K562 (cell line): ENCODE results near the gene UFC1. TPM values are rescaled to one million over a fixed set of nuclear protein-coding genes. Genes with fewer than 3 reads are reported as not detected.

ENCODE experiments used
- ARNT ChIP-seq, 2 experiments: fragments of 450-650 bp; IDR thresholded peaks; 2 replicates each; pipeline ENCODE4 v1.6.1; 2016; ENCODE audit warnings: mild to moderate bottlenecking in 1 of 2
- BCL6 ChIP-seq: fragments of 250-450 bp; sonication (Bioruptor Pico); IDR thresholded peaks from 2 replicates; pipeline ENCODE4 v1.4.0; 2020
- E2F1 ChIP-seq: sonication (generic); formaldehyde crosslinking; IDR thresholded peaks from 2 replicates; pipeline ENCODE4 v1.8.1; 2023; ENCODE audit warnings: mild to moderate bottlenecking, missing genetic modification reagents, moderate library complexity
- HEY1 ChIP-seq: fragments of 250-450 bp; sonication (Bioruptor Pico); IDR thresholded peaks from 2 replicates; pipeline ENCODE4 v1.5.0; 2020; ENCODE audit warnings: mild to moderate bottlenecking, moderate library complexity, borderline replicate concordance
- HNRNPLL ChIP-seq: fragments of 200-400 bp; formaldehyde crosslinking; IDR thresholded peaks from 2 replicates; pipeline ENCODE4 v1.6.1; 2017; ENCODE audit warnings: low read length, low read depth, mild to moderate bottlenecking; ENCODE audit not compliant: poor library complexity, severe bottlenecking
- KAT7 ChIP-seq: sonication (generic); formaldehyde crosslinking; IDR thresholded peaks from 2 replicates; pipeline ENCODE4 v1.8.0; 2022; ENCODE audit warnings: missing genetic modification reagents, mild to moderate bottlenecking, borderline replicate concordance
- MEF2D ChIP-seq: conservative IDR thresholded peaks from 2 replicates; pipeline ENCODE4 v1.6.1; 2016; ENCODE audit warnings: low read depth, missing genetic modification characterization, missing compliant biosample characterization
- MTA3 ChIP-seq: fragments of 450-650 bp; formaldehyde crosslinking; IDR thresholded peaks from 2 replicates; pipeline ENCODE4 v1.6.1; 2017; ENCODE audit warnings: mild to moderate bottlenecking, borderline replicate concordance
- NFYB ChIP-seq: IDR thresholded peaks from 2 replicates; pipeline ENCODE4 v1.6.1; 2011; ENCODE audit warnings: mild to moderate bottlenecking, moderate library complexity; ENCODE audit not compliant: insufficient read length; ENCODE audit errors: extremely low read depth
- NR2C2 ChIP-seq, 2 experiments: fragments of 200-800 bp in 1 of 2; sonication (Bioruptor generic) in 1 of 2; sonication (generic) in 1 of 2; formaldehyde crosslinking in 1 of 2; IDR thresholded peaks; 2 replicates each; pipeline versions ENCODE4 v1.6.1 to v1.8.0; 2016 to 2022; ENCODE audit warnings: mild to moderate bottlenecking in 1 of 2, missing compliant biosample characterization in 1 of 2, missing genetic modification characterization in 1 of 2, missing genetic modification reagents in 1 of 2
- SMAD3 ChIP-seq: fragments of 450-650 bp; formaldehyde crosslinking; conservative IDR thresholded peaks from 2 replicates; pipeline ENCODE4 v1.4.0; 2020; ENCODE audit warnings: mild to moderate bottlenecking
- SP2 ChIP-seq: IDR thresholded peaks from 2 replicates; pipeline ENCODE4 v1.6.1; 2011; ENCODE audit warnings: mild to moderate bottlenecking, low read depth, low read length, moderate library complexity; ENCODE audit not compliant: poor library complexity, severe bottlenecking; ENCODE audit errors: extremely low read depth
- SRSF3 ChIP-seq: fragments of 200-400 bp; formaldehyde crosslinking; IDR thresholded peaks from 2 replicates; pipeline ENCODE4 v1.6.1; 2016; ENCODE audit warnings: mild to moderate bottlenecking, low read length, moderate library complexity; ENCODE audit not compliant: insufficient read depth
- TAF1 ChIP-seq: IDR thresholded peaks from 2 replicates; pipeline ENCODE4 v1.6.1; 2011; ENCODE audit warnings: mild to moderate bottlenecking, low read length, moderate library complexity; ENCODE audit not compliant: insufficient read depth, control insufficient read depth, severe bottlenecking; ENCODE audit errors: extremely low read depth
- ZBTB26 ChIP-seq: fragments of 450-650 bp; formaldehyde crosslinking; IDR thresholded peaks from 2 replicates; pipeline ENCODE4 v1.4.0; 2022; ENCODE audit warnings: missing genetic modification characterization
- ZNF197 ChIP-seq: fragments of 200-800 bp; sonication (Bioruptor generic); IDR thresholded peaks from 2 replicates; pipeline ENCODE4 v1.6.1; 2016; ENCODE audit warnings: low read depth, missing genetic modification characterization, missing compliant biosample characterization
- ZNF253 ChIP-seq: fragments of 250-450 bp; sonication (Bioruptor Pico); conservative IDR thresholded peaks from 2 replicates; pipeline ENCODE4 v1.6.1; 2021; ENCODE audit warnings: mild to moderate bottlenecking
- ZNF586 ChIP-seq: fragments of 450-650 bp; formaldehyde crosslinking; conservative IDR thresholded peaks from 2 replicates; pipeline ENCODE4 v1.4.0; 2020; ENCODE audit warnings: mild to moderate bottlenecking, moderate library complexity
- ZNF639 ChIP-seq, 2 experiments: fragments of 200-800 bp in 1 of 2; sonication (Bioruptor generic) in 1 of 2; sonication (generic) in 1 of 2; formaldehyde crosslinking in 1 of 2; IDR thresholded peaks in 1 of 2; conservative IDR thresholded peaks in 1 of 2; 2 replicates each; pipeline versions ENCODE4 v1.5.0 to v1.6.1; 2016 to 2020; ENCODE audit warnings: missing compliant biosample characterization in 1 of 2, missing genetic modification characterization in 1 of 2, missing genetic modification reagents in 1 of 2
- ZNF766 ChIP-seq: fragments of 200-800 bp; sonication (Bioruptor generic); conservative IDR thresholded peaks from 2 replicates; pipeline ENCODE4 v1.6.1; 2016; ENCODE audit warnings: missing genetic modification characterization, missing compliant biosample characterization
- ZSCAN32 ChIP-seq: fragments of 450-650 bp; formaldehyde crosslinking; IDR thresholded peaks from 2 replicates; pipeline ENCODE4 v1.4.0; 2020; ENCODE audit warnings: mild to moderate bottlenecking, moderate library complexity
- polyA plus RNA-seq, 8 experiments: library from polyadenylated mRNA; depleted of rRNA in 4 of 8; stranded (reverse) in 5 of 8; unstranded in 3 of 8; fragments of >200 nt; fragmentation: Nextera tagmentation in 2 of 8; fragmentation: Illumina TruSeq in 1 of 8; extraction: Ambion mirVana in 2 of 8; extraction: Trizol in 1 of 8; gene quantifications; 2 replicates each; pipeline versions ENCODE4 v1.2.1 to v1.2.3, GENCODE V29; 2011 to 2014; ENCODE audit warnings: inconsistent platforms in 1 of 8, missing spikeins in 1 of 8
- total RNA-seq, 7 experiments: library from RNA; depleted of rRNA in 6 of 7; stranded (reverse); fragments of >200 nt in 6 of 7; fragmentation: Illumina TruSeq in 2 of 7; extraction: Trizol in 2 of 7; gene quantifications; 2 replicates each; pipeline versions ENCODE4 v1.2.1 to v1.2.3, GENCODE V29; 2011 to 2021; ENCODE audit warnings: low replicate concordance in 1 of 7

The UFC1 gene
- total and polyA plus RNA-seq, 9 of the 15 experiments (the other 6 are each of a cell fraction or from before 2014, with no cell fraction given) = 92.8 to 220 (median 161) TPM

- TF ChIP-seq ZNF639 (CRISPR knock-in tag; conservative IDR thresholded peaks at IDR 0.05 in 1 of 2, IDR thresholded peaks at IDR 0.05 in 1 of 2) = peak in 1 of 2 experiments; percentile 78; a peak in 2 of 4 replicates
- TF ChIP-seq ZNF586 (CRISPR knock-in tag) = no peak
- peak; percentile 82 for TF ChIP-seq ZNF197 (CRISPR knock-in tag)
- TF ChIP-seq MEF2D = no peak
- TF ChIP-seq ZSCAN32 (CRISPR knock-in tag) = no peak
- peak; percentile 93 for TF ChIP-seq NR2C2 (CRISPR knock-in tag; IDR thresholded peaks at IDR 0.05)
- peak; percentile 99 for TF ChIP-seq NR2C2 (tag; IDR thresholded peaks at IDR 0.05)
- TF ChIP-seq ZNF253 (CRISPR knock-in tag) = no peak
- TF ChIP-seq E2F1 (CRISPR knock-in tag) = 0 out of 2 replicates have a peak, but pooled peaks have one; percentile 4
- TF ChIP-seq MTA3 = peak; percentile 60; the same call in 1 of the 2 replicates
- no peak for TF ChIP-seq SRSF3
- no peak for TF ChIP-seq NFYB
- TF ChIP-seq ARNT (IDR thresholded peaks at IDR 0.05) = no peak
- peak; percentile 34 for TF ChIP-seq HNRNPLL
- TF ChIP-seq HEY1 (CRISPR knock-in tag) = no peak
- peak; percentile 66; the same call in 1 of the 2 replicates for TF ChIP-seq KAT7 (CRISPR knock-in tag)
- TF ChIP-seq TAF1 = peak; percentile 99
- no peak for TF ChIP-seq SP2
- peak; percentile 36; the same call in 1 of the 2 replicates for TF ChIP-seq SMAD3 (CRISPR knock-in tag)
- TF ChIP-seq ZNF766 (CRISPR knock-in tag) = peak; percentile 79
- 0 out of 2 replicates have a peak, but pooled peaks have one; percentile 7 for TF ChIP-seq ZBTB26 (CRISPR knock-in tag)
- TF ChIP-seq BCL6 (CRISPR knock-in tag) = 0 out of 2 replicates have a peak, but pooled peaks have one; percentile 13
Observed at GRCh38 chr1:161201836-161202712, 48.3 kb downstream of the UFC1 start, which contains the start of gene NDUFS2 (continued).
